Activated naive CD8-positive, alpha-beta T cell treated with anti-CD3 and anti-CD28 coated beads for 36 hours (primary cell): ENCODE measurements around the gene KHDC1. TPM values are rescaled to one million over a fixed set of nuclear protein-coding genes. Genes with fewer than 3 reads are reported as not detected.
"Not testable (repeated sequence)": the region's sequence is repeated elsewhere in the genome, so short reads cannot be mapped to it uniquely, and the experiment has no call there.

ENCODE experiments used
- DNase-seq: peaks from one replicate; pipeline ENCODE4 v3.0.0; 2021
- H3K27ac Mint-ChIP-seq: one replicate; pipeline ENCODE4 v1.8.0; 2022; ENCODE audit warnings: mild to moderate bottlenecking, moderate library complexity, mixed read lengths
- H3K27me3 Mint-ChIP-seq: one replicate; pipeline ENCODE4 v1.8.0; 2022; ENCODE audit warnings: mild to moderate bottlenecking, mixed read lengths
- H3K36me3 Mint-ChIP-seq: one replicate; pipeline ENCODE4 v1.8.0; 2021; ENCODE audit warnings: mild to moderate bottlenecking, mixed read lengths
- H3K4me1 Mint-ChIP-seq: one replicate; pipeline ENCODE4 v1.8.0; 2021; ENCODE audit warnings: mixed read lengths
- H3K4me3 Mint-ChIP-seq: one replicate; pipeline ENCODE4 v1.8.0; 2022; ENCODE audit warnings: mild to moderate bottlenecking, moderate library complexity, mixed read lengths
- H3K9me3 Mint-ChIP-seq: one replicate; pipeline ENCODE4 v1.8.0; 2022; ENCODE audit warnings: mixed read lengths
- total RNA-seq, 2 experiments: library from RNA; stranded (reverse); gene quantifications; one replicate each; pipeline ENCODE4 v1.2.3, GENCODE V29; 2021

Gene KHDC1
- total RNA-seq, 2 experiments from 2014 or later, result 3.3 to 3.5 TPM

GRCh38 chr6:73227606-73228255 is 35.3 kb downstream of the KHDC1 start:
- H3K4me1 Mint-ChIP-seq, result no peaks in the 10 kb centered on the region
- H3K36me3 Mint-ChIP-seq, result no peaks in the 10 kb centered on the region
- no peaks in the 10 kb centered on the region for H3K9me3 Mint-ChIP-seq

GRCh38 chr6:73225396-73225795 is 37.6 kb downstream of the KHDC1 start, which contains the start of gene KHDC1L:
Gene KHDC1L (minus strand): TSS chr6:73225496. CDS start chr6:73225408, 88 bp downstream.
- no peaks in the 10 kb centered on the region for H3K27me3 Mint-ChIP-seq
- no peak for DNase-seq
- H3K36me3 Mint-ChIP-seq, result no peaks in the 10 kb centered on the region
- no peak within 1 kb of the TSS for H3K27ac Mint-ChIP-seq
- H3K9me3 Mint-ChIP-seq, result no peaks in the 10 kb centered on the region
- no peaks in the 10 kb centered on the region for H3K4me1 Mint-ChIP-seq
- no peak within 1 kb of the TSS for H3K4me3 Mint-ChIP-seq

More at GRCh38 chr6:73227606-73228255, 35.3 kb downstream of the KHDC1 start:
- no peaks in the 10 kb centered on the region for H3K27me3 Mint-ChIP-seq
- no peak overlapping the region for H3K4me3 Mint-ChIP-seq
- no peak for DNase-seq
- no peak overlapping the region for H3K27ac Mint-ChIP-seq

GRCh38 chr6:73216859-73217258 is 46.1 kb downstream of the KHDC1 start:
- Mint-ChIP-seq H3K27ac (no peak overlapping the region), H3K36me3 (no peaks in the 10 kb centered on the region), H3K9me3 (no peaks in the 10 kb centered on the region), H3K4me1 (no peaks in the 10 kb centered on the region), H3K27me3 (no peaks in the 10 kb centered on the region), H3K4me3 (no peak overlapping the region)
- DNase-seq, result no peak

GRCh38 chr6:73209117-73209516 is 53.9 kb downstream of the KHDC1 start:
- no peak for DNase-seq
- Mint-ChIP-seq H3K27me3 (peaks cover 5% of the 10 kb centered on the region), H3K9me3 (no peaks in the 10 kb centered on the region), H3K4me3 (no peak overlapping the region), H3K27ac (no peak overlapping the region), H3K36me3 (no peaks in the 10 kb centered on the region), H3K4me1 (no peaks in the 10 kb centered on the region)

- Mint-ChIP-seq H3K27ac (no peak overlapping the region), H3K9me3 (no peaks in the 10 kb centered on the region), H3K27me3 (peaks cover 5% of the 10 kb centered on the region), H3K36me3 (no peaks in the 10 kb centered on the region), H3K4me3 (no peak overlapping the region), H3K4me1 (no peaks in the 10 kb centered on the region)
- DNase-seq, result no peak
These were observed 55.7 kb downstream of the KHDC1 start for GRCh38 chr6:73207221-73207837.

- Mint-ChIP-seq H3K4me3 (no peak overlapping the region), H3K27me3 (peaks cover 5% of the 10 kb centered on the region), H3K9me3 (no peaks in the 10 kb centered on the region), H3K4me1 (no peaks in the 10 kb centered on the region), H3K27ac (no peak overlapping the region), H3K36me3 (no peaks in the 10 kb centered on the region)
- DNase-seq, result no peak
These were observed 58.7 kb downstream of the KHDC1 start for GRCh38 chr6:73204252-73204651.

GRCh38 chr6:73203098-73203497 is 59.9 kb downstream of the KHDC1 start:
- no peak overlapping the region for H3K4me3 Mint-ChIP-seq
- no peak for DNase-seq
- no peaks in the 10 kb centered on the region for H3K36me3 Mint-ChIP-seq
- no peaks in the 10 kb centered on the region for H3K9me3 Mint-ChIP-seq
- H3K27ac Mint-ChIP-seq, result no peak overlapping the region
- peaks cover 5% of the 10 kb centered on the region for H3K27me3 Mint-ChIP-seq
- H3K4me1 Mint-ChIP-seq, result no peaks in the 10 kb centered on the region

- no peaks in the 10 kb centered on the region for H3K27me3 Mint-ChIP-seq
- no peaks in the 10 kb centered on the region for H3K4me1 Mint-ChIP-seq
- DNase-seq, result no peak
- no peak overlapping the region for H3K4me3 Mint-ChIP-seq
- H3K36me3 Mint-ChIP-seq, result peaks cover 2% of the 10 kb centered on the region
- peak overlapping the region; percentile 35 for H3K27ac Mint-ChIP-seq
- H3K9me3 Mint-ChIP-seq, result no peaks in the 10 kb centered on the region
These were observed 62.3 kb downstream of the KHDC1 start for GRCh38 chr6:73200735-73201134.

GRCh38 chr6:73200247-73200646 is 62.7 kb downstream of the KHDC1 start:
- Mint-ChIP-seq H3K27me3 (no peaks in the 10 kb centered on the region), H3K4me3 (no peak overlapping the region), H3K4me1 (no peaks in the 10 kb centered on the region), H3K27ac (no peak overlapping the region), H3K9me3 (no peaks in the 10 kb centered on the region), H3K36me3 (peaks cover 2% of the 10 kb centered on the region)
- no peak for DNase-seq

GRCh38 chr6:73194744-73195143 is 68.3 kb downstream of the KHDC1 start:
- H3K4me1 Mint-ChIP-seq, result no peaks in the 10 kb centered on the region
- H3K36me3 Mint-ChIP-seq, result peaks cover 10% of the 10 kb centered on the region
- DNase-seq, result no peak
- H3K4me3 Mint-ChIP-seq, result no peak overlapping the region
- H3K9me3 Mint-ChIP-seq, result no peaks in the 10 kb centered on the region
- no peaks in the 10 kb centered on the region for H3K27me3 Mint-ChIP-seq
- H3K27ac Mint-ChIP-seq, result no peak overlapping the region

GRCh38 chr6:73193302-73193701 is 69.7 kb downstream of the KHDC1 start:
- H3K27me3 Mint-ChIP-seq, H3K27ac Mint-ChIP-seq, H3K4me3 Mint-ChIP-seq, H3K9me3 Mint-ChIP-seq, H3K4me1 Mint-ChIP-seq, DNase-seq: not testable (repeated sequence)
- H3K36me3 Mint-ChIP-seq, result peaks cover 10% of the 10 kb centered on the region

Other genes starting within 250 kb of the KHDC1 start
- not detected for gene KHDC1L, start 37.7 kb downstream of the KHDC1 start, total RNA-seq
- gene DPPA5, start 91.1 kb upstream of the KHDC1 start, total RNA-seq, result not detected
- not detected for gene KHDC3L, start 99.5 kb upstream of the KHDC1 start, total RNA-seq
- not detected for gene OOEP, start 106.7 kb upstream of the KHDC1 start, total RNA-seq
- gene DDX43, start 131.6 kb upstream of the KHDC1 start, total RNA-seq, result under 1 TPM; 0.39 to 0.44 TPM
- 10 to 100 TPM; 27.9 to 29.5 TPM for gene CGAS, start 189.1 kb upstream of the KHDC1 start, total RNA-seq
- gene MTO1, start 198.5 kb upstream of the KHDC1 start, total RNA-seq, result 10 to 100 TPM; 48.9 to 51.2 TPM